Measurements from ENCODE around the gene CFAP20DC. TPM values are rescaled to one million over a fixed set of nuclear protein-coding genes. Genes with fewer than 3 reads are reported as not detected.
"Not testable (repeated sequence)": the region's sequence is repeated elsewhere in the genome, so short reads cannot be mapped to it uniquely, and the experiment has no call there.

CFAP20DC gene
- 1 to 10 TPM in 1 of 4 donors, under 1 TPM in 2, not detected in 1; 0.13 to 1.6 (median 0.35) TPM for total RNA-seq

DNA sequence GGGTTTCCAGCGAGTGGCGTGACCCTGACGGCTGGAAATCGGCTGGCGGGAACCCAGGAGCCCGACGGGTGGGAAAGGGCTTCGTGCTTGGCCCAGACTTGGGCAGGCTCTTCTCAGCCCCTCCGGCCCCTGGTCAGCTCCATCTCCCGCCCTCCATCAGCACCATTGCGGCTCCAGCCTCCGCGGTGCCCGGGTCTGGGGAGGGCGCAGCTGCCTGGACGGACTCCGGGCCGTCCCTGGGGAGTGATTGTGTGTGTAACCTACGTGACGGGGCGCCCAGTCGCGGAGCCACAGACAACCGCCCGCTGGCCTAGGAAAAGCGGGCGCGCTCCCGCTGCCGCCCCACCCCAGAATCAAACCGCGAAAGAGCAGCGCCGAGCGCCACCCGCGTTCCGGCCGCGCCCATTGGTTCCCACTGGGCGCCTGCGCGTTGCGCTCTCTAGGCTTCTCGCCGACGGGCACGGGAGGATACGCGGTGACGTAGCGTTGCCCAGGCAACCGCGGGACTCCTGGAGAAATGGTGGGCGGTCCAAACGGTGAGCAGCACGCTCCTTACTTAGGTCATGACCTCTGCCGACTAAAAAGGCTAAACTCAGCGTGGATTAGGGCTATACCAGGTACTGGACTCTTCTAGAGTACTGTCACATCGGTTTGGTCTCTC, at the start of gene CFAP20DC:
CFAP20DC (minus strand) TSS at position 355 of the 661 bp plus-strand sequence. CDS start 394 bp downstream, outside the sequence.
- H3K36me3 ChIP-seq: no peaks in the 10 kb centered on the region
- H3K4me3 ChIP-seq: peak within 1 kb of the TSS; percentile 39 to 59
- peak; percentile 98 for ATAC-seq
- 0% methylated on average over 3 to 6 of the region's 60 CpGs for WGBS, 2 donors (ENCODE audit: low coverage in 1 of 2)
- TF ChIP-seq POLR2AphosphoS5 (IDR thresholded peaks at IDR 0.05): peak; percentile 72
- no peak for TF ChIP-seq EP300 (IDR thresholded peaks at IDR 0.05)
- TF ChIP-seq, protein P1, sequence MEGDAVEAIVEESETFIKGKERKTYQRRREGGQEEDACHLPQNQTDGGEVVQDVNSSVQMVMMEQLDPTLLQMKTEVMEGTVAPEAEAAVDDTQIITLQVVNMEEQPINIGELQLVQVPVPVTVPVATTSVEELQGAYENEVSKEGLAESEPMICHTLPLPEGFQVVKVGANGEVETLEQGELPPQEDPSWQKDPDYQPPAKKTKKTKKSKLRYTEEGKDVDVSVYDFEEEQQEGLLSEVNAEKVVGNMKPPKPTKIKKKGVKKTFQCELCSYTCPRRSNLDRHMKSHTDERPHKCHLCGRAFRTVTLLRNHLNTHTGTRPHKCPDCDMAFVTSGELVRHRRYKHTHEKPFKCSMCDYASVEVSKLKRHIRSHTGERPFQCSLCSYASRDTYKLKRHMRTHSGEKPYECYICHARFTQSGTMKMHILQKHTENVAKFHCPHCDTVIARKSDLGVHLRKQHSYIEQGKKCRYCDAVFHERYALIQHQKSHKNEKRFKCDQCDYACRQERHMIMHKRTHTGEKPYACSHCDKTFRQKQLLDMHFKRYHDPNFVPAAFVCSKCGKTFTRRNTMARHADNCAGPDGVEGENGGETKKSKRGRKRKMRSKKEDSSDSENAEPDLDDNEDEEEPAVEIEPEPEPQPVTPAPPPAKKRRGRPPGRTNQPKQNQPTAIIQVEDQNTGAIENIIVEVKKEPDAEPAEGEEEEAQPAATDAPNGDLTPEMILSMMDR (IDR thresholded peaks at IDR 0.05): no peak
- TF ChIP-seq POLR2A (IDR thresholded peaks at IDR 0.05): peak; percentile 37 to 43
- H3K4me1 ChIP-seq: peaks cover 0 to 7% (median 0%) of the 10 kb centered on the region in 3 donors
- H3K9me3 ChIP-seq: no peaks in the 10 kb centered on the region
- peak within 1 kb of the TSS in 3 of 4 donors; percentile 51 to 78 (median 52) for H3K27ac ChIP-seq
- no peaks in the 10 kb centered on the region for H3K27me3 ChIP-seq

DNA sequence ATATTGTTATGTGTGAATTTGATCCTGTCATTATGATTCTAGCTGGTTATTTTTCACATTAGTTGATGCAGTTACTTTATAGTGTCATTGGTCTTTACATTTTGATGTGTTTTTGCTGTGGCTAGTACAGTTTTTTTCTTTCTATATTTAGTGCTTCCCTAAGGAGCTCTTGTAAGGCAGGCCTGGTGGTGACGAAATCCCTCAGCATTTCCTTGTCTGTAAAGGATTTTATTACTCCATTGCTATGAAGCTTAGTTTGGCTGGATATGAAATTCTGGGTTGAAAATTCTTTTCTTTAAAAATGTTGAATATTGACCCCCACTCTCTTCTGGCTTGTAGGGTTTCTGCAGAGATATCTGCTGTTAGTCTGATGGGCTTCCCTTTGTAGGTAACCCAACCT, 48.7 kb upstream of the CFAP20DC start:
- H3K9me3 ChIP-seq: peaks cover 0 to 22% (median 0%) of the 10 kb centered on the region in 3 donors
- H3K4me1 ChIP-seq, H3K27me3 ChIP-seq, H3K27ac ChIP-seq, H3K4me3 ChIP-seq, H3K36me3 ChIP-seq, ATAC-seq: not testable (repeated sequence)
- 65 to 100% methylated on average over 1 of the region's 1 CpG for WGBS, 2 donors (ENCODE audit: low coverage in 1 of 2)

DNA sequence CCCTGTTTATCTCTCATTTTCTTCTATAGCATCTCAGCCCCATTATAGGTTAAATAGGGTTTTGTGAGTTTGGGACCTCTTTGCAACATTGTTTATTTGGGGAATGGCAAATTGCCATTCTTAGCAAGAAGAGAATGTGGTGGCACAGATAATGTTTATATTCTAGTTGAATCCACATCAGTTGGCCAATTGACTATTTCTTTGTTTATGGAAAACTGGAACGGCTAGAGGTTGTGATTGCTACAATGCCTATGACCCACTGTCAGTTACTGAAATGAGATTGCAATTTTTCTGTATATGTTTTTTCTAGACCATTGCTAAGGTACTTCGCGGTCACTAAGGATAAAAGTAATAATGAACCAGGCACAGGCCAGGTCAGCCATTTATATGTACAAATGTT, 44.6 kb upstream of the CFAP20DC start:
- TF ChIP-seq, protein P1 (IDR thresholded peaks at IDR 0.05): no peak
- TF ChIP-seq POLR2AphosphoS5 (IDR thresholded peaks at IDR 0.05): no peak
- no peak for TF ChIP-seq POLR2A (IDR thresholded peaks at IDR 0.05)
- no peak for TF ChIP-seq EP300 (IDR thresholded peaks at IDR 0.05)
- Histone ChIP-seq H3K27me3 (no peaks in the 10 kb centered on the region), H3K9me3 (peaks cover 0 to 22% (median 0%) of the 10 kb centered on the region in 3 donors), H3K4me3 (no peak overlapping the region), H3K27ac (no peak overlapping the region), H3K36me3 (no peaks in the 10 kb centered on the region), H3K4me1 (no peaks in the 10 kb centered on the region)
- 71 to 72% methylated on average over 3 of the region's 3 CpGs for WGBS, 2 donors (ENCODE audit: low coverage in 1 of 2)
- no peak for ATAC-seq

DNA sequence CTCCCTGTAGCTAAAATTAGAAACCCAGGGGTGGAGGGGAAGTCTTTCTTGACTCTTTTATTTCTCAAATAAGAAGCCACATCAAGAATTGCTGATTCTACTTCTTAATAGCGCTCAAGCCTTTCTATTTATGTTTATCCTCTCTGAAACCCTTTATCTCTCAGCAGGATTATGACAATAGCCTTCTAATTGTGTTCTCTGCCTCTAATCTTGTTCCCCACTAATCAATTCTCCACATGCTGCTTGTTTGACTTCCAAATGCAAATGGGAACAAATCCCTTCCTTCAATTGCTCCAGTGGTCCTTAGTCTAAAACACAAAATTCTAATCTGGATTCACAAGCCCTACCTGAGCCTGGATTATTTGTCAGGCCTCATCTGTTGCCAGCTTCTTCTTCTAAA, 43.7 kb upstream of the CFAP20DC start:
- H3K27ac ChIP-seq: no peak overlapping the region
- no peak for TF ChIP-seq POLR2A (IDR thresholded peaks at IDR 0.05)
- TF ChIP-seq EP300 (IDR thresholded peaks at IDR 0.05): no peak
- TF ChIP-seq, protein P1 (IDR thresholded peaks at IDR 0.05): no peak
- TF ChIP-seq POLR2AphosphoS5 (IDR thresholded peaks at IDR 0.05): no peak
- H3K4me3 ChIP-seq: no peak overlapping the region
- H3K4me1 ChIP-seq: no peaks in the 10 kb centered on the region
- H3K27me3 ChIP-seq: no peaks in the 10 kb centered on the region
- H3K9me3 ChIP-seq: peaks cover 0 to 20% (median 0%) of the 10 kb centered on the region in 3 donors
- no peaks in the 10 kb centered on the region for H3K36me3 ChIP-seq
- 69 to 80% methylated on average over 1 of the region's 1 CpG for WGBS, 2 donors (ENCODE audit: low coverage in 1 of 2)
- ATAC-seq: no peak

DNA sequence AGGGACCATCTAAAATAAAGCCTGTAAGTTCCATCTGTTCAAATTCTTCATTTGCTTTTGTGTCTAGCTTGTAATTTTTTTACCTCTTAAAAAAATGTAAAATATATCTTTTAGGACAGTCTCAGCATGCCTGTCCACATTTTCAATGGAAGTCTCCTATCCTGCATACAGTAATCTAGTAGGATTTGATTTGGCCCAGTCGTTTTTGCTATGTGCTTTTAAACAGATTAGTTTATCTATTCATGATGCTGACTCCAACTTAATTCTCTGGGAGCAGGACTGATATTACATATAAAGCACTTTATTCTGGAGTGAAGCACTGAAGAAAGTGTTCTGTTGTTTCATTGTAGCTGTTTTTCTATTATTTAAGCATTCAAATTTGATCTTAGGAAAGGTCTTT, 38.9 kb upstream of the CFAP20DC start:
- Histone ChIP-seq H3K9me3 (no peaks in the 10 kb centered on the region), H3K36me3 (no peaks in the 10 kb centered on the region), H3K27me3 (no peaks in the 10 kb centered on the region), H3K4me1 (no peaks in the 10 kb centered on the region), H3K27ac (no peak overlapping the region), H3K4me3 (no peak overlapping the region)
- no peak for TF ChIP-seq POLR2AphosphoS5 (IDR thresholded peaks at IDR 0.05)
- no peak for TF ChIP-seq POLR2A (IDR thresholded peaks at IDR 0.05)
- TF ChIP-seq, protein P1 (IDR thresholded peaks at IDR 0.05): no peak
- no peak for TF ChIP-seq EP300 (IDR thresholded peaks at IDR 0.05)
- ATAC-seq: no peak
- WGBS, 2 donors (ENCODE audit: low coverage in 1 of 2): 11 to 44% methylated on average over 1 of the region's 1 CpG

Measured in gastroesophageal sphincter (tissue), 4 donors.